Gastrocnemius medialis (tissue), 4 donors: ENCODE data around the gene ST8SIA3.

Experiments
- POLR2A ChIP-seq, 2 donors: fragments of 450-650 bp; IDR thresholded peaks; one replicate each; pipeline ENCODE4 v1.6.1; 2017; ENCODE audit warnings: antibody characterized with exemption in 2 of 2, mild to moderate bottlenecking in 2 of 2, moderate library complexity in 2 of 2
- TF ChIP-seq, protein P1 (sequence below), 5 experiments: fragments of 450-650 bp in 3 of 5; fragments of 200-600 bp in 2 of 5; sonication (generic) in 2 of 5; IDR thresholded peaks in 4 of 5; conservative IDR thresholded peaks in 1 of 5; 1 replicate in 4 of 5; 2 replicates in 1 of 5; pipeline ENCODE4 v1.5.1; 2016 to 2019; ENCODE audit warnings: antibody characterized with exemption in 5 of 5, mild to moderate bottlenecking in 3 of 5, moderate library complexity in 3 of 5

DNA sequence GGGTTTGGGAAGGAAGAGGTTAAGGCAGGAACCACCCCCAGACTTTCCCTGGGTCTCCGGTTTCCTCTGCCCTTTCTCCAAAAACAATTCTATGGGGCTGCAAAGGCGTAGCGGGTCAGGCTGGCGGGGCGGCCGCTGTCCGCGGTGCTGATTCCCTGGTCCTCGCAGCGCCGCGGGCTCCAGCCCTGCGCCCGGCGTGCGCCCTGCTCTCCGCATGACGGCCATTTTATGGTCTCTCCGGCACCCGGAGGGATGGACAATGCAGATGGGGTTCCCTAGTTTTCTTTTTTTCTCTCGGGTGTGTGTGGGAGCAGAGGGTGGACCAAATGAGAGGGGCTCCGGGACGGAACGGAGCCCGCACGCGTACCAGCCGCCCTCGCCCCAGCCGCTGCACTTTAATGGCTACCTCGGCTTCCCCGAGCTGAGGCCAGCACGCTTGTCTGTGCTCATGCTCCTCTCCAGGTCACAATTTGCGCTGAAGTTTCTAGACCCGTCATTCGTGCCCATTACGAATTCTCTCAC, 1.6 kb downstream of the ST8SIA3 start:
- TF ChIP-seq, protein P1, sequence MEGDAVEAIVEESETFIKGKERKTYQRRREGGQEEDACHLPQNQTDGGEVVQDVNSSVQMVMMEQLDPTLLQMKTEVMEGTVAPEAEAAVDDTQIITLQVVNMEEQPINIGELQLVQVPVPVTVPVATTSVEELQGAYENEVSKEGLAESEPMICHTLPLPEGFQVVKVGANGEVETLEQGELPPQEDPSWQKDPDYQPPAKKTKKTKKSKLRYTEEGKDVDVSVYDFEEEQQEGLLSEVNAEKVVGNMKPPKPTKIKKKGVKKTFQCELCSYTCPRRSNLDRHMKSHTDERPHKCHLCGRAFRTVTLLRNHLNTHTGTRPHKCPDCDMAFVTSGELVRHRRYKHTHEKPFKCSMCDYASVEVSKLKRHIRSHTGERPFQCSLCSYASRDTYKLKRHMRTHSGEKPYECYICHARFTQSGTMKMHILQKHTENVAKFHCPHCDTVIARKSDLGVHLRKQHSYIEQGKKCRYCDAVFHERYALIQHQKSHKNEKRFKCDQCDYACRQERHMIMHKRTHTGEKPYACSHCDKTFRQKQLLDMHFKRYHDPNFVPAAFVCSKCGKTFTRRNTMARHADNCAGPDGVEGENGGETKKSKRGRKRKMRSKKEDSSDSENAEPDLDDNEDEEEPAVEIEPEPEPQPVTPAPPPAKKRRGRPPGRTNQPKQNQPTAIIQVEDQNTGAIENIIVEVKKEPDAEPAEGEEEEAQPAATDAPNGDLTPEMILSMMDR (IDR thresholded peaks at IDR 0.05 in 4 of 5, conservative IDR thresholded peaks at IDR 0.05 in 1 of 5), result no peak
- TF ChIP-seq POLR2A (IDR thresholded peaks at IDR 0.05), result no peak
